Activated CD4-positive, alpha-beta memory T cell treated with anti-CD3 and anti-CD28 coated beads, Interleukin-2, amount 10 ng/mL, durations not matched to agents 7 days and 5 days (primary cell): ENCODE results near the gene MR1. TPM values are rescaled to one million over a fixed set of nuclear protein-coding genes. Genes with fewer than 3 reads are reported as not detected.
A peak's percentile ranks its signal among the peaks of the same experiment; 100 is the strongest.

Source experiments
- CTCF ChIA-PET: fragments of 350-600 bp; sonication (Branson Sonifier 250); formaldehyde crosslinking; loops from one replicate; lab custom pipeline; 2021; ENCODE audit warnings: antibody characterized with exemption, inconsistent platforms; lab: Charles Lee
- POLR2A ChIA-PET: fragments of 350-600 bp; sonication (Branson Sonifier 250); formaldehyde crosslinking; loops from one replicate; lab custom pipeline; 2021; ENCODE audit warnings: antibody characterized with exemption; lab: Charles Lee
- DNase-seq: peaks from one replicate; pipeline ENCODE4 v3.0.0-alpha.2; 2020
- H3K27ac Mint-ChIP-seq: one replicate; pipeline ENCODE4 v1.8.0; 2021; ENCODE audit warnings: mild to moderate bottlenecking, mixed read lengths
- H3K27me3 Mint-ChIP-seq: one replicate; pipeline ENCODE4 v1.8.0; 2021; ENCODE audit warnings: mixed read lengths
- H3K36me3 Mint-ChIP-seq: one replicate; pipeline ENCODE4 v1.8.0; 2021; ENCODE audit warnings: low read depth, mixed read lengths
- H3K4me1 Mint-ChIP-seq: one replicate; pipeline ENCODE4 v1.8.0; 2021; ENCODE audit warnings: mixed read lengths
- H3K4me3 Mint-ChIP-seq: one replicate; pipeline ENCODE4 v1.8.0; 2021; ENCODE audit warnings: mild to moderate bottlenecking, mixed read lengths
- H3K9me3 Mint-ChIP-seq: one replicate; pipeline ENCODE4 v1.8.0; 2021; ENCODE audit warnings: mixed read lengths
- total RNA-seq, 2 experiments: library from RNA; stranded (reverse); gene quantifications; one replicate each; pipeline ENCODE4 v1.2.3, GENCODE V29; 2021

The MR1 gene
- total RNA-seq, 2 experiments from 2014 or later, result 36.4 to 36.5 TPM

- CTCF ChIA-PET, result interaction anchor here (2.4 kb wide), 1 partner anchor 65 kb away, joined by 12 read pairs; no protein-coding TSS in a partner anchor
- no peaks in the 10 kb centered on the region for H3K36me3 Mint-ChIP-seq
- H3K27ac Mint-ChIP-seq, result no peak overlapping the region
- peaks cover 31% of the 10 kb centered on the region for H3K4me1 Mint-ChIP-seq
- peaks cover 17% of the 10 kb centered on the region for H3K27me3 Mint-ChIP-seq
- POLR2A ChIA-PET, result interaction anchor here (1.3 kb wide), 1 partner anchor 11 kb away, joined by 3 read pairs; the partner anchor contains the start of gene IER5
- H3K9me3 Mint-ChIP-seq, result peaks cover 2% of the 10 kb centered on the region
- no peak overlapping the region for H3K4me3 Mint-ChIP-seq
- DNase-seq, result no peak
Observed at GRCh38 chr1:181076852-181077251, 43.1 kb downstream of the MR1 start.

- no peak for DNase-seq
- no peak overlapping the region for H3K4me3 Mint-ChIP-seq
- no peaks in the 10 kb centered on the region for H3K36me3 Mint-ChIP-seq
- peaks cover 2% of the 10 kb centered on the region for H3K9me3 Mint-ChIP-seq
- H3K27me3 Mint-ChIP-seq, result peaks cover 17% of the 10 kb centered on the region
- CTCF ChIA-PET, result no interaction called here
- no peak overlapping the region for H3K27ac Mint-ChIP-seq
- POLR2A ChIA-PET, result interaction anchor here (1.3 to 2.3 kb wide), 2 partner anchors 10 to 72 kb away, joined by 3 to 7 read pairs; partner anchors contain the start of gene IER5
- peaks cover 31% of the 10 kb centered on the region for H3K4me1 Mint-ChIP-seq
Observed at GRCh38 chr1:181077576-181078242, 43.9 kb downstream of the MR1 start.

GRCh38 chr1:181079382-181079781 is 45.6 kb downstream of the MR1 start:
- H3K27me3 Mint-ChIP-seq, result peaks cover 17% of the 10 kb centered on the region
- peaks cover 2% of the 10 kb centered on the region for H3K9me3 Mint-ChIP-seq
- H3K4me3 Mint-ChIP-seq, result no peak overlapping the region
- no peaks in the 10 kb centered on the region for H3K36me3 Mint-ChIP-seq
- POLR2A ChIA-PET, result interaction anchor here (0.8 to 2.3 kb wide), 9 partner anchors 10 to 70 kb away, joined by 3 to 27 read pairs (median 5); partner anchors contain the start of gene IER5
- H3K27ac Mint-ChIP-seq, result peak overlapping the region; percentile 8
- DNase-seq, result no peak
- CTCF ChIA-PET, result interaction anchor here (0.5 to 3.2 kb wide), 11 partner anchors 10 to 70 kb away, joined by 3 to 39 read pairs (median 6); no protein-coding TSS in a partner anchor
- H3K4me1 Mint-ChIP-seq, result peaks cover 38% of the 10 kb centered on the region

GRCh38 chr1:181079920-181080319 is 46.1 kb downstream of the MR1 start:
- ChIA-PET POLR2A (interaction anchor here (0.8 to 2.3 kb wide), 9 partner anchors 9 to 69 kb away, joined by 3 to 27 read pairs (median 5); partner anchors contain the start of gene IER5), CTCF (interaction anchor here (0.5 to 3.2 kb wide), 12 partner anchors 10 to 70 kb away, joined by 3 to 39 read pairs (median 6); no protein-coding TSS in a partner anchor)
- no peaks in the 10 kb centered on the region for H3K36me3 Mint-ChIP-seq
- H3K4me3 Mint-ChIP-seq, result no peak overlapping the region
- H3K27ac Mint-ChIP-seq, result no peak overlapping the region
- no peak for DNase-seq
- no peaks in the 10 kb centered on the region for H3K9me3 Mint-ChIP-seq
- H3K27me3 Mint-ChIP-seq, result peaks cover 17% of the 10 kb centered on the region
- H3K4me1 Mint-ChIP-seq, result peaks cover 43% of the 10 kb centered on the region

- ChIA-PET CTCF (interaction anchor here (0.9 to 3.2 kb wide), 5 partner anchors 17 to 160 kb away, joined by 3 to 39 read pairs (median 9); no protein-coding TSS in a partner anchor), POLR2A (interaction anchor here (0.6 to 2.1 kb wide), 6 partner anchors 9 to 61 kb away, joined by 3 to 10 read pairs (median 7); no protein-coding TSS in a partner anchor)
- peaks cover 46% of the 10 kb centered on the region for H3K4me1 Mint-ChIP-seq
- no peaks in the 10 kb centered on the region for H3K36me3 Mint-ChIP-seq
- H3K27ac Mint-ChIP-seq, result no peak overlapping the region
- no peak overlapping the region for H3K4me3 Mint-ChIP-seq
- no peaks in the 10 kb centered on the region for H3K9me3 Mint-ChIP-seq
- peaks cover 20% of the 10 kb centered on the region for H3K27me3 Mint-ChIP-seq
- DNase-seq, result no peak
Observed at GRCh38 chr1:181080556-181080955, 46.8 kb downstream of the MR1 start.

- H3K36me3 Mint-ChIP-seq, result no peaks in the 10 kb centered on the region
- peaks cover 12% of the 10 kb centered on the region for H3K27me3 Mint-ChIP-seq
- DNase-seq, result no peak
- no peak overlapping the region for H3K4me3 Mint-ChIP-seq
- no peaks in the 10 kb centered on the region for H3K9me3 Mint-ChIP-seq
- ChIA-PET POLR2A (interaction anchor here (1.1 to 1.5 kb wide), 3 partner anchors 8 to 24 kb away, joined by 3 to 9 read pairs (median 5); no protein-coding TSS in a partner anchor), CTCF (interaction anchor here (0.9 to 3.2 kb wide), 4 partner anchors 19 to 161 kb away, joined by 3 to 39 read pairs (median 6); no protein-coding TSS in a partner anchor)
- peaks cover 48% of the 10 kb centered on the region for H3K4me1 Mint-ChIP-seq
- H3K27ac Mint-ChIP-seq, result no peak overlapping the region
Observed at GRCh38 chr1:181081395-181081794, 47.6 kb downstream of the MR1 start.

- ChIA-PET CTCF (interaction anchor here (0.6 to 2.8 kb wide), 16 partner anchors 9 to 569 kb away, joined by 3 to 51 read pairs (median 5); no protein-coding TSS in a partner anchor), POLR2A (interaction anchor here (1.0 to 10.2 kb wide), 5 partner anchors 18 to 82 kb away, joined by 3 to 374 read pairs (median 5); no protein-coding TSS in a partner anchor)
- peaks cover 2% of the 10 kb centered on the region for H3K36me3 Mint-ChIP-seq
- peaks cover 51% of the 10 kb centered on the region for H3K4me1 Mint-ChIP-seq
- peaks cover 3% of the 10 kb centered on the region for H3K27me3 Mint-ChIP-seq
- DNase-seq, result peak; percentile 67
- no peak overlapping the region for H3K27ac Mint-ChIP-seq
- no peak overlapping the region for H3K4me3 Mint-ChIP-seq
- no peaks in the 10 kb centered on the region for H3K9me3 Mint-ChIP-seq
Observed at GRCh38 chr1:181083842-181084605, 50.2 kb downstream of the MR1 start.

GRCh38 chr1:181084606-181084969 is 50.8 kb downstream of the MR1 start:
- Mint-ChIP-seq H3K36me3 (peaks cover 4% of the 10 kb centered on the region), H3K27ac (no peak overlapping the region)

GRCh38 chr1:181086091-181086490 is 52.3 kb downstream of the MR1 start:
- peaks cover 19% of the 10 kb centered on the region for H3K36me3 Mint-ChIP-seq

More at GRCh38 chr1:181084606-181084969, 50.8 kb downstream of the MR1 start:
- Mint-ChIP-seq H3K9me3 (no peaks in the 10 kb centered on the region), H3K27me3 (peaks cover 3% of the 10 kb centered on the region), H3K4me3 (no peak overlapping the region), H3K4me1 (peaks cover 45% of the 10 kb centered on the region)
- no peak for DNase-seq
- ChIA-PET CTCF (interaction anchor here (0.7 to 2.8 kb wide), 11 partner anchors 15 to 79 kb away, joined by 3 to 51 read pairs (median 6); no protein-coding TSS in a partner anchor), POLR2A (interaction anchor here (1.0 to 10.2 kb wide), 5 partner anchors 18 to 81 kb away, joined by 3 to 374 read pairs (median 5); no protein-coding TSS in a partner anchor)

GRCh38 chr1:181086926-181087325 is 53.1 kb downstream of the MR1 start:
- no peaks in the 10 kb centered on the region for H3K9me3 Mint-ChIP-seq

More at GRCh38 chr1:181086091-181086490, 52.3 kb downstream of the MR1 start:
- DNase-seq, result no peak
- ChIA-PET POLR2A (interaction anchor here (1.4 to 10.2 kb wide), 3 partner anchors 16 to 53 kb away, joined by 3 to 374 read pairs (median 322); no protein-coding TSS in a partner anchor), CTCF (interaction anchor here (2.1 kb wide), 1 partner anchor 56 kb away, joined by 15 read pairs; no protein-coding TSS in a partner anchor)
- peaks cover 37% of the 10 kb centered on the region for H3K4me1 Mint-ChIP-seq
- no peaks in the 10 kb centered on the region for H3K9me3 Mint-ChIP-seq
- H3K27me3 Mint-ChIP-seq, result peaks cover 3% of the 10 kb centered on the region
- H3K27ac Mint-ChIP-seq, result no peak overlapping the region
- no peak overlapping the region for H3K4me3 Mint-ChIP-seq

GRCh38 chr1:181087400-181087901 is 53.7 kb downstream of the MR1 start:
- no peak for DNase-seq
- CTCF ChIA-PET, result interaction anchor here (1.1 to 6.0 kb wide), 3 partner anchors 18 to 61 kb away, joined by 4 to 97 read pairs (median 6); no protein-coding TSS in a partner anchor
- H3K4me3 Mint-ChIP-seq, result peak overlapping the region; percentile 95
- H3K27me3 Mint-ChIP-seq, result peaks cover 3% of the 10 kb centered on the region
- H3K27ac Mint-ChIP-seq, result no peak overlapping the region
- peaks cover 31% of the 10 kb centered on the region for H3K36me3 Mint-ChIP-seq
- peaks cover 48% of the 10 kb centered on the region for H3K4me1 Mint-ChIP-seq
- no peaks in the 10 kb centered on the region for H3K9me3 Mint-ChIP-seq
- POLR2A ChIA-PET, result interaction anchor here (0.9 to 10.2 kb wide), 8 partner anchors 8 to 72 kb away, joined by 3 to 374 read pairs (median 16); partner anchors contain the start of gene MR1

More at GRCh38 chr1:181086926-181087325, 53.1 kb downstream of the MR1 start:
- H3K36me3 Mint-ChIP-seq, result peaks cover 27% of the 10 kb centered on the region
- POLR2A ChIA-PET, result interaction anchor here (1.4 to 10.2 kb wide), 5 partner anchors 15 to 73 kb away, joined by 3 to 374 read pairs (median 66); partner anchors contain the start of gene MR1
- CTCF ChIA-PET, result interaction anchor here (2.1 kb wide), 1 partner anchor 55 kb away, joined by 15 read pairs; no protein-coding TSS in a partner anchor
- peaks cover 3% of the 10 kb centered on the region for H3K27me3 Mint-ChIP-seq
- H3K27ac Mint-ChIP-seq, result no peak overlapping the region
- no peak overlapping the region for H3K4me3 Mint-ChIP-seq
- DNase-seq, result no peak
- H3K4me1 Mint-ChIP-seq, result peaks cover 44% of the 10 kb centered on the region
